GM21360 (cell line): Measurements from ENCODE around the gene DIP2C.

Experiments
- ATAC-seq: cut with Tn5 transposase; IDR thresholded peaks from one replicate; pipeline ENCODE4 v1.9.1; 2021; ENCODE audit warnings: mild to moderate bottlenecking, moderate library complexity; ENCODE audit not compliant: unreplicated experiment

DIP2C gene

DNA sequence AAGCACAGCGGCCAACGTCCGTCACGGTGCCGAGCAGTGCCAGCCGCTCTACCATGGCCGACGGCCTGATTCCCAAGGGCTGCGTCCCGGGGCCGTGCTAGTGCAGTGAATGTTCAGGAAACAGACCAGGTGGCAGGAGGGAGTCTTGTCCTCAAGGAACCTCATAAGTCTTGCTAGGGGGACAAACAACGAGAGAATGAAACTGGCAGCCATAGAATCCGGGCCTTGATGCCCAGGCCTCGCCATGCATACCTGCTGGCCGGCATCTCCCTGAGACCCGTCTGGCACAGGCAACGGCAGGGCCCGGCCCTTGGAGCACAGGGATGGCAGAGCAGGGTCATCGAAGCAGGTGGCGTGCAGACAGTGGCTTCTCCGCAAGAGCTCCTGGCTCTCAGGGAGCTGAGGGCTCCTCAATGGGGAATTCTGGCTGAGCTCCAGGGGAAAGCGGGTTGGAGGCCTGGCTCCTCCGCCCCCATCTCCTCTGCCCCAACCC, 58.8 kb downstream of the DIP2C start:
- no peak for ATAC-seq

- no peak for ATAC-seq
These were observed 60.1 kb downstream of the DIP2C start for GRCh38 chr10:629186-629998.

DNA sequence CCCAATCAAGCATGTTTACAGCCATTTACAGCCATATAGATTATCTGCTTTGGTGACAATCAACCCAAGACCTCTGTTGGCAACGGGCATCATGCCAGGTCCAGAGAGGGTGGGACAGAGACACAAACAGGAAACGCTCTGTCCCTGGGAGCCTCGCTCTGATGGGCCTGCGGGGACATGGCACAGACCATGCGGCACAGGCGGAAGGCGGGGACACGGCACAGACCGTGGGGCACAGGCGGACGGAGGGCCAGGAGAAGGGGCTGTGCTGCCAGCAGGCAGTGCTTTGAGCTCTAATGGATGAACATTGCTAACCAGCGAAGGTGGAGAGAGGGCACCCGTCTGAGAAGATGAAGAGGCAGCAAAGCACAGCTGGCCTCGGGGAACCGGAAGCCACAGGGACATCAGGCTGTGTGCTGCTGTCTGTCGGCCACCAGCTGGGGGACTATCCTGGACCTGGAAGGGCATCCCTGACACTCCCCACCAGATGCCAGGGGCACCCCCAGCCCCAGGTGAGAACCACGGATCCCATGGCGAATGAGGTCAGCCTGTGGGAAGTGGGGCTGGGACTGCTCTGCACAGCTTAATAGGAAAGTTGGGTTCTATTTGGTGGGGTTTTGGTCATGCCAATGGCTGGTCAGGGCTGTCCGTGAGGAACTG, 61.0 kb downstream of the DIP2C start:
- no peak for ATAC-seq

DNA sequence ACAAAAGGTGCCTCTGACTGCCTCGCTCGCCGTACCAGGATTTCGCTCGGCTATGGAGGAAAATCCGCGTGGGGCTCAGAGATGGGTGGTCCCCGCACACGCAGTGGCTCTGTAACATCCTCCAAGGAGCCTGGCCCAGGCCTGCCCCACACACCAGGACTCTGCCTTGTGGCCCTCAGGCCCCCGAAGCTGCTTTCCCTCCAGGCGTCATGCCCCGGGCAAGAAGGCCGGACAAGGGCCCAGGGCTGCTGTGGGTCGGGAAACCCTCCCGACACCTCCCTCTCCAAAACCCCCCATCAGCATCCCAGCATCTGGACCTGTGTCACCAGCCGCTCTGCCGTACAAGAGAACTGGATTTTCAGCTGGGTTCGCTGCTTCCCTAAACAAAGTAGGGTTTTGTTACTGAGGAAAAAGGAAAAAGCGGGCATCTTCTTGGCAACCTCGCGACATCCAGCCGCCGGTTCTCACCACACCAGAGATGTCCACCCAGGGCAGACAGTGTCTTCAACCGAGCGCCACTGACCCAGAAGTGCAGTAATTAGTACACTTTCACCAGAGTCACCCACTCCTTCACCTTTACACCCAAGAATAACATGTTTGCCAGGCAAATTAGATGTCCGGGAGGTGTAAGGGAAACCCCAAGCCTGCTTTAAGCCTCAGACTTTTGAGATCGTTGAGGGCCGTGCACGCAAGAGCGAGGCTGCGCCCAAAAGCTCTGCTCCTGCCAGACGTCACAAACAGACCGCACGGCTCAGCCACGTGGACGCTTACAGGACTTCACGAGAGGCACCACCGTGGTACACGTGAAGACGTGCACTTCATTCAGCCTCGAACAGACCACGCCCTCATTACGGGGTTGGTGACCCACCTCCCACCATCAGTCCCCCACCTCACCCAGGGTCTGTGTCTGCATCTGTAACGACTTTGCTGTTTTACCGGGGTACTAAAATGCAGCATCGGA, 62.2 kb downstream of the DIP2C start:
- no peak for ATAC-seq

GRCh38 chr10:625751-626711, 63.4 kb downstream of the DIP2C start:
- ATAC-seq = no peak

DNA sequence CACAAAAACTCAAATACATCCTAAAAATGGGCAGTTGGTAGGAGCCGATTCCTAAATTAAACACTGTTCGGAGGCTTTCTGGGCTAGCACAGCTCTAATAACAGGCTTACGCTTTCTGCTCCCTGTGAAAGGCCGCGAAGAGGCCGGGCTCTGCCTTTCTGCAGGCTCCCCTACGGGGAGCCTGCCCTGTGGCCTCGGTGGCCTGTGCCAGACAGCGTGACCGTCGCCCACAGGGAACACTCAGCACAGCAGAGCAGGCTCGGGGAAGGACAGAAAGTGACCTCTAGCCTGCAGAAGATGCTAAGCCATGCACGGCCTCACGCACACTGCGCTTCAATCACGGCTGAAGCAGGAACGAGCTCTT, 64.2 kb downstream of the DIP2C start:
- no peak for ATAC-seq

GRCh38 chr10:624605-625332, 64.7 kb downstream of the DIP2C start:
- ATAC-seq = no peak

GRCh38 chr10:624312-624604, 65.2 kb downstream of the DIP2C start:
- no peak for ATAC-seq

DNA sequence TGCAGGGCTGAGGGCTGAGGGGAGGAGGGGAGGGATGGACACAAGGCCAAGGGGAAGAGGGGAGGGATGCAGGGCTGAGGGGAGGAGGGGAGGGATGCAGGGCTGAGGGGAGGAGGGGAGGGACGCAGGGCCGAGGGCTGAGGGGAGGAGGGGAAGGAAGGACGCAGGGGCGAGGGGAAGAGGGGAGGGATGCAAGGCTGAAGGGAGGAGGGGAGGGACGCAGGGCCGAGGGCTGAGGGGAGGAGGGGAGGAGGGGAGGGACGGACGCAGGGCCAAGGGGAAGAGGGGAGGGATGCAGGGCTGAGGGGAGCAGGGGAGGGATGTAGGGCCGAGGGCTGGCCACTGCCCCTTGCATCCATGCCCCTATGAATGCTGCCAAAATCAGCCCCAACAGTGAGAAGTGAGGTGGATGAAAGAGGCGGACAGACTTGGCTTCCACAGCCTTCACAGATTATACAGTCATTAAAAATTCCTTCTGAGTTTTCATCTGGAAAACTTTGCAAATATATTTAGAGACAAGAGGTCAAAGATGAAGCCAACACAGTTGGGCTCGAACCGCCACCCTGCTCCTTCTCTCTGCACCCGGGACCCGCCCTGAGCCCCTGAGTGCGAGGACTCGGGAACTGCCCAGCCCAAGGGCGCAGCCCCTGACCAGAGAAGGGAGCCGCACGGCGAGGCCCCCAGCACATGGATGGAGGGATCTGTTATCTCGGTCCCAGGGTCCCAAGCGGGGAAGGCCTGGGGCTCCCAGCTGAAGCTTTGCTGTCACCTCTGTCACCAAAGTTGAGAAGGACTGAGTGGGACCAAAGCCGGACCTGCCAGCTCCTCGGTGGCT, 65.8 kb downstream of the DIP2C start:
- ATAC-seq = no peak

DNA sequence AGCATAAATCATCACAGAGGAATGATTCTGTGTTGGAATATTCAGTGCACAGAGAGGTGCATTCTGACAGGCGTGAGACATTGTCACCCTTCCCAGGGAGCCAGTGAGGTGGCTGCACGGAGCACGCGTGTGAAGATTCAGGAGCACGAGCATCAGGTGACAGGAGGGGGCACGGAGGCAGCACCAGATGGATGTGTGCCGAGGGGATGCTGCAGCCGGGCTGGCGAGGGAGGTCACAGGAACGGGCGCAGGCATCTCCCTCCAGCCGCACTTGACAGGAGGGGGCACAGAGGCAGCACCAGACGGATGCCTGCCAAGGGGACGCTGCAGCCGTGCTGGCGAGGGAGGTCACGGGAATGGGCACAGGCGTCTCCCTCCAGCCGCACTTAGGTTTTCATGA, 66.5 kb downstream of the DIP2C start:
- no peak for ATAC-seq

- no peak for ATAC-seq
These were observed 67.3 kb downstream of the DIP2C start for GRCh38 chr10:621981-622740.

- no peak for ATAC-seq
These were observed 68.0 kb downstream of the DIP2C start for GRCh38 chr10:621513-621912.

DNA sequence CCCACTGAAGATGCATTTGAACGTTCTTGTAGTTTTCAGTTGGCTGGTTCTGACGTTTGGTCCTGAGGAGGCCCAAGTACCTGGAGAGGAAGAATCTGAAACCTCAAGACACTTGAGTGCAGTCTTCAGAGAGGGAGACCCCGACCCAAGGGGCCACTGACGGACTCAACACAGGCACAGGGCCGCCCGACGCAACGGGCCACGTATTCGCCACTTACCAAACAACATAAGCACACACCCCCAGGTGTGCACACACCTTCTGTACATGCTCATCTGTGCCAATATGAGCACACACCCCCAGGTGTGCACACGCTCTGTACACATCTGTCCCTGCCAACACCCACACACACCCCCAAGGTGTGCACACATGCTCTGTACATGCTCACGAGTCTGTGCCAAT, 68.5 kb downstream of the DIP2C start:
- ATAC-seq = no peak

- ATAC-seq = no peak
These were observed 69.1 kb downstream of the DIP2C start for GRCh38 chr10:620417-620816.

GRCh38 chr10:619710-620109, 69.8 kb downstream of the DIP2C start:
- ATAC-seq = no peak

DNA sequence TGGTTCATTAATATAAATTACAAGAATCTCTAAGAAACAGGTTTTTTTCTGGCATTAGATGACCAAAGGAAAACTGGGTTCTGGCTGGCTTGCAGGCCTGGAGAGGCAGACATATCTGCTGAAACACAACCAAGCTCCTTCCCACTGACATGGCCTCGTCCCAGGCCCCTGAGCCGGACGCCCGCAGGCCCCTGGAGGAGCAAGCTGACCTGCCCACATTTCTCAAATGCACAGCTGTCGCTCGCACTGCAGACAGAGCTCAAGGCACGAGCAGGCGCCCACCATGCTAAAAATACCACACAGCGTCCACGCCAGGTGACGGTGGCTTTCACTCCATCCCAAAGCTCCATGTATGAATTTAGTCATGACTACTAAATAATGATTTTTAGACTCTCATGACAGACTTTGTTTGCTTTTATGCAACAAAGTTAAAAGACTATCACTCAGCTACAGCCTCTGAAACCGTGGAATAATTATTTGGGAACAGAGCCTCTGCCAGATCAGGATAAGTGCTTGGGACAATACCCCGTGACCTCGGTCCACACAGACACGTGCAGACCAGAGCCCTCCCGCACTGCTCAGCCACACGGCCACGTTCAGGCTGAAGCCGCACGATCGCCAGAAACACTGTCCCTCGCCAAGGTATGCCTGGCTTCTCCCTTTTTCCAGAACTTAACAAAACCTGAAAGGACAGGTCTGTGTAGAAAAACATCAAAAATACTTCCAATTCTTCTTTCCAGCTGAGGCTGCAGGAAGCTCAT, 71.1 kb downstream of the DIP2C start:
- ATAC-seq = no peak

GRCh38 chr10:617471-617870, 72.0 kb downstream of the DIP2C start:
- ATAC-seq = no peak
